Muscle layer of colon (tissue), 2 donors: Measurements from ENCODE around the gene ZNF8.
"Not testable (repeated sequence)": the region's sequence is repeated elsewhere in the genome, so short reads cannot be mapped to it uniquely, and the experiment has no call there.

Source experiments
- H3K27ac ChIP-seq: one replicate; pipeline ENCODE4 v1.7.0; 2013; ENCODE audit warnings: low read depth, mild to moderate bottlenecking, low read length, moderate library complexity
- H3K27me3 ChIP-seq, 2 donors: one replicate each; pipeline ENCODE4 v1.7.0; 2013; ENCODE audit warnings: low read length in 2 of 2, mild to moderate bottlenecking in 2 of 2; ENCODE audit not compliant: insufficient read depth in 2 of 2, control insufficient read depth in 1 of 2
- H3K36me3 ChIP-seq: one replicate; pipeline ENCODE4 v1.7.0; 2013; ENCODE audit warnings: mild to moderate bottlenecking, low read length; ENCODE audit not compliant: insufficient read depth
- H3K4me1 ChIP-seq: one replicate; pipeline ENCODE4 v1.7.0; 2013; ENCODE audit warnings: mild to moderate bottlenecking, low read length; ENCODE audit not compliant: insufficient read depth
- H3K4me3 ChIP-seq, 2 donors: one replicate each; pipeline ENCODE4 v1.7.0; 2013; ENCODE audit warnings: low read length in 2 of 2, low read depth in 1 of 2, mild to moderate bottlenecking in 1 of 2, moderate library complexity in 1 of 2
- H3K9ac ChIP-seq: one replicate; pipeline ENCODE4 v1.7.0; 2013; ENCODE audit warnings: low read length
- H3K9me3 ChIP-seq: one replicate; pipeline ENCODE4 v1.7.0; 2013; ENCODE audit warnings: mild to moderate bottlenecking, low read length
- donor health status: abdominal sarcoma.
- donor health status: Adenocarcinoma of cecum.

Gene ZNF8

GRCh38 chr19:58278541-58279041, at the start of gene ZNF8:
Gene ZNF8, plus strand, starts transcription at chr19:58278955. Its CDS starts 127 bp downstream, at chr19:58279082.
- Histone ChIP-seq H3K36me3 (peaks cover 12% of the 10 kb centered on the region), H3K9me3 (peaks cover 11% of the 10 kb centered on the region), H3K27ac (peak within 1 kb of the TSS; percentile 62), H3K27me3 (no peaks in the 10 kb centered on the region), H3K9ac (peak within 1 kb of the TSS; percentile 72), H3K4me3 (peak within 1 kb of the TSS; percentile 83 to 94), H3K4me1 (peaks cover 10% of the 10 kb centered on the region)

- peaks cover 11% of the 10 kb centered on the region for H3K4me1 ChIP-seq
- H3K36me3 ChIP-seq = peaks cover 37% of the 10 kb centered on the region
- H3K27ac ChIP-seq = peak overlapping the region; percentile 57
- H3K27me3 ChIP-seq = no peaks in the 10 kb centered on the region
- H3K9me3 ChIP-seq = peaks cover 36% of the 10 kb centered on the region
- H3K4me3 ChIP-seq = peak overlapping the region; percentile 77 to 97
- no peak overlapping the region for H3K9ac ChIP-seq
Observed at GRCh38 chr19:58229255-58229639, 49.5 kb upstream of the ZNF8 start.

DNA sequence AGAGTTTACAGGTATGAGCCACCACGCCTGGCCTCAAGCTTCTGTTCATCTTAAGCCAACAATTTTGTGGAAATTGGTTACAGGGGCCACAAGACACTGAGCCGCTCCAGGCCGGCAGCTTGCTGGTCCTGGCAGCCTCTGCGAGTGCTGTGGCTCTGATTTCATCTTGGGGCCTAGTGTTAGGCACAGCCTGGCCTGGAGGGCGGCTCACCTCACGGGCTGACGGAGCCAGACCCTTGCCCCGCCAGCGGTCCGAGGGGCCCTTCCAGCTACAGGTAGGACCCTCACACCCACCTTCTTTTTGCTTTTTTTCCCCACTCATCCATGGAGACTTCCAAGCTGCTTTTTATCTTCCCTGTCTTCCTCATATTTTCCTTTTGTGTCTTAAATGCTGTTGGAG, 41.4 kb upstream of the ZNF8 start:
- H3K9me3 ChIP-seq = peaks cover 45% of the 10 kb centered on the region
- H3K36me3 ChIP-seq = peaks cover 29% of the 10 kb centered on the region
- H3K27ac ChIP-seq = no peak overlapping the region
- no peak overlapping the region for H3K4me3 ChIP-seq
- H3K4me1 ChIP-seq = no peaks in the 10 kb centered on the region
- H3K27me3 ChIP-seq = no peaks in the 10 kb centered on the region
- H3K9ac ChIP-seq = no peak overlapping the region

- H3K9me3 ChIP-seq = peaks cover 61% of the 10 kb centered on the region
- peaks cover 44% of the 10 kb centered on the region for H3K36me3 ChIP-seq
Observed at GRCh38 chr19:58243351-58243750, 35.4 kb upstream of the ZNF8 start.

DNA sequence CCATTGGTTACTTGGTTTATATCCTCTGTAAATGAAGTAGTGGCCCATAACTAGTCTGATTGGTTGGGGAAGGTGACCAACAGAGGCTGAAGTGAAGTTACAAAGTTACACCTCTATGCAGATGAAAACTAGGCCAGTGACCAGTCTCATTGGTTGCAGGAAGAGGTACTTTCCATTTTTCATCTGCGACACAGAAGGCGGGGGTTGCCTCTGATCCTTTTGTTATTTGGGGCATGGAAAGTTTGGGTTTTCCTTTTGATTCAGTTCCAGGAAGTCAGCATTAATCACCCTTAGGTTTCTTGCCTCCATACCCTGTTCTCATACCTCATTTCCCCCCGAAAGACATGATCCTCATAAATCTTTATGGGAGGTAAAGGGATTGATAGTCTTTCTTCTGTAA, 29.9 kb upstream of the ZNF8 start:
- Histone ChIP-seq H3K27ac (no peak overlapping the region), H3K36me3 (peaks cover 53% of the 10 kb centered on the region), H3K9ac (no peak overlapping the region), H3K4me1 (no peaks in the 10 kb centered on the region), H3K4me3 (peak overlapping the region in 1 of 2 donors; percentile 24), H3K27me3 (no peaks in the 10 kb centered on the region), H3K9me3 (peaks cover 69% of the 10 kb centered on the region)

More at GRCh38 chr19:58243351-58243750, 35.4 kb upstream of the ZNF8 start:
- no peaks in the 10 kb centered on the region for H3K4me1 ChIP-seq
- H3K27ac ChIP-seq = no peak overlapping the region
- no peaks in the 10 kb centered on the region for H3K27me3 ChIP-seq
- no peak overlapping the region for H3K9ac ChIP-seq
- H3K4me3 ChIP-seq = peak overlapping the region in 1 of 2 donors; percentile 38

- no peak overlapping the region for H3K27ac ChIP-seq
- no peaks in the 10 kb centered on the region for H3K4me1 ChIP-seq
- H3K36me3 ChIP-seq = peaks cover 45% of the 10 kb centered on the region
- H3K9ac ChIP-seq = no peak overlapping the region
- no peaks in the 10 kb centered on the region for H3K27me3 ChIP-seq
- peaks cover 75% of the 10 kb centered on the region for H3K9me3 ChIP-seq
- H3K4me3 ChIP-seq = no peak overlapping the region
Observed at GRCh38 chr19:58252102-58252685, 26.6 kb upstream of the ZNF8 start.

DNA sequence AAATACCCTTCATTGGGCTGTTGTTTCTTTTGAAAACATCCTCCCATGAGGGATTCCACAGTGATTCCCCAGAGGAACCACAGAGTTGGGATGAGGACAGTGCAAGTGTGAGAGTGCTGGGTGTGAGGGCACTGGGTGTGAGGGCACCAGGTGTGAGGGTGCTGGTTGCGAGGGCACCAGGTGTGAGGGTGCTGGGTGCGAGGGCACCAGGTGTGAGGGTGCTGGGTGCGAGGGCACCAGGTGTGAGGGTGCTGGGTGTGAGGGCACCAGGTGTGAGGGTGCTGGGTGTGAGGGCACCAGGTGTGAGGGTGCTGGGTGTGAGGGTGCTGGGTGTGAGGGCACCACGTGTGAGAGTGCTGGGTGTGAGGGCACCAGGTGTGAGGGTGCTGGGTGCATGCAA, 20.5 kb upstream of the ZNF8 start:
- H3K27me3 ChIP-seq, H3K27ac ChIP-seq, H3K9ac ChIP-seq, H3K4me1 ChIP-seq: not testable (repeated sequence)
- peaks cover 61% of the 10 kb centered on the region for H3K36me3 ChIP-seq
- peaks cover 94% of the 10 kb centered on the region for H3K9me3 ChIP-seq
- H3K4me3 ChIP-seq = peak overlapping the region in 1 of 2 donors; percentile 47

DNA sequence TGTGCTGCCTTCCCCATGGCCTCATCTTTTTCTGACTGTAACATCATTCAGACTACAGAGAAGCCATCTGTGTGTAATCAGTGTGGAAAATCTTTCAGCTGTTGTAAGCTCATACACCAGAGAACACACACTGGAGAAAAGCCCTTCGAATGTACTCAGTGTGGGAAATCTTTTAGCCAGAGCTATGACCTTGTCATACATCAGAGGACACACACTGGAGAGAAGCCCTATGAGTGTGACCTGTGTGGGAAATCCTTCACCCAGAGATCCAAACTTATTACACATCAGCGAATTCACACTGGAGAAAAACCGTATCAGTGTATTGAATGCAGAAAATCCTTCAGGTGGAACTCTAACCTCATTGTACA, 17.2 kb upstream of the ZNF8 start:
- H3K4me3 ChIP-seq = peak overlapping the region in 1 of 2 donors; percentile 57
- no peak overlapping the region for H3K9ac ChIP-seq
- peaks cover 45% of the 10 kb centered on the region for H3K36me3 ChIP-seq
- no peak overlapping the region for H3K27ac ChIP-seq
- peaks cover 85% of the 10 kb centered on the region for H3K9me3 ChIP-seq
- H3K4me1 ChIP-seq = no peaks in the 10 kb centered on the region
- no peaks in the 10 kb centered on the region for H3K27me3 ChIP-seq

GRCh38 chr19:58261968-58262921, 16.5 kb upstream of the ZNF8 start:
- H3K4me3 ChIP-seq = peak overlapping the region; percentile 4 to 57
- no peaks in the 10 kb centered on the region for H3K27me3 ChIP-seq
- no peak overlapping the region for H3K9ac ChIP-seq
- peaks cover 51% of the 10 kb centered on the region for H3K36me3 ChIP-seq
- no peak overlapping the region for H3K27ac ChIP-seq
- no peaks in the 10 kb centered on the region for H3K4me1 ChIP-seq
- peaks cover 85% of the 10 kb centered on the region for H3K9me3 ChIP-seq

- H3K4me3 ChIP-seq = peak overlapping the region; percentile 4 to 49
Observed at GRCh38 chr19:58262922-58263296, 15.8 kb upstream of the ZNF8 start.

GRCh38 chr19:58265100-58265499, 13.7 kb upstream of the ZNF8 start:
- Histone ChIP-seq H3K9ac (no peak overlapping the region), H3K27ac (no peak overlapping the region), H3K36me3 (peaks cover 34% of the 10 kb centered on the region), H3K9me3 (peaks cover 71% of the 10 kb centered on the region), H3K27me3 (no peaks in the 10 kb centered on the region), H3K4me3 (no peak overlapping the region), H3K4me1 (no peaks in the 10 kb centered on the region)

More at GRCh38 chr19:58262922-58263296, 15.8 kb upstream of the ZNF8 start:
- Histone ChIP-seq H3K9ac (no peak overlapping the region), H3K9me3 (peaks cover 79% of the 10 kb centered on the region), H3K27ac (no peak overlapping the region), H3K27me3 (no peaks in the 10 kb centered on the region), H3K4me1 (no peaks in the 10 kb centered on the region), H3K36me3 (peaks cover 51% of the 10 kb centered on the region)
